Stomach (tissue), 4 donors: ENCODE results near the gene MYO16.

Experiments used
- CTCF ChIP-seq, 7 experiments: fragments of 450-650 bp in 4 of 7; fragments of 200-600 bp in 3 of 7; sonication (generic) in 3 of 7; IDR thresholded peaks; one replicate each; pipeline ENCODE4 v1.5.1; 2016 to 2019; ENCODE audit warnings: antibody characterized with exemption in 7 of 7, control low read depth in 2 of 7, mild to moderate bottlenecking in 1 of 7
- EP300 ChIP-seq: sonication (generic); formaldehyde crosslinking; IDR thresholded peaks from one replicate; pipeline ENCODE4 v1.6.1; 2017; ENCODE audit warnings: antibody characterized with exemption
- POLR2A ChIP-seq, 4 donors: fragments of 450-650 bp; IDR thresholded peaks; one replicate each; pipeline ENCODE4 v1.6.1; 2016; ENCODE audit warnings: antibody characterized with exemption in 4 of 4, control low read depth in 2 of 4, mild to moderate bottlenecking in 1 of 4, moderate library complexity in 1 of 4
- POLR2AphosphoS5 ChIP-seq, 3 donors: sonication (generic); formaldehyde crosslinking; IDR thresholded peaks; one replicate each; pipeline ENCODE4 v1.6.1; 2016; ENCODE audit warnings: antibody characterized with exemption in 3 of 3

GRCh38 chr13:109212650-109213049 is 583.2 kb downstream of the MYO16 start:
- TF ChIP-seq POLR2A (IDR thresholded peaks at IDR 0.05) (no peak), CTCF (IDR thresholded peaks at IDR 0.05) (no peak), EP300 (no peak), POLR2AphosphoS5 (IDR thresholded peaks at IDR 0.05) (no peak)
